GM12878 (cell line): ENCODE measurements around the gene NEURL4. TPM values are rescaled to one million over a fixed set of nuclear protein-coding genes. Genes with fewer than 3 reads are reported as not detected.

Experiments used
- ATF7 ChIP-seq: fragments of 450-650 bp; IDR thresholded peaks from 2 replicates; pipeline ENCODE4 v1.6.1; 2016; ENCODE audit warnings: low read depth, mild to moderate bottlenecking
- CEBPB ChIP-seq, 2 experiments: fragments of 150-350 bp in 1 of 2; IDR thresholded peaks; 2 replicates each; pipeline ENCODE4 v1.6.1; 2012 to 2014; ENCODE audit warnings: low read depth in 2 of 2, low read length in 2 of 2, borderline replicate concordance in 1 of 2, inconsistent platforms in 1 of 2
- DPF2 ChIP-seq: fragments of 450-650 bp; IDR thresholded peaks from 2 replicates; pipeline ENCODE4 v1.6.1; 2017; ENCODE audit warnings: mild to moderate bottlenecking
- ESRRA ChIP-seq: IDR thresholded peaks from 2 replicates; pipeline ENCODE4 v1.6.1; 2012; ENCODE audit warnings: mild to moderate bottlenecking, low read length, improper control_type of control experiment
- FOS ChIP-seq: IDR thresholded peaks from 3 replicates; pipeline ENCODE4 v1.6.1; 2011; ENCODE audit warnings: borderline replicate concordance; ENCODE audit not compliant: insufficient read length; ENCODE audit errors: extremely low read depth
- IRF4 ChIP-seq: IDR thresholded peaks from 2 replicates; pipeline ENCODE4 v1.6.1; 2011; ENCODE audit warnings: low read depth, low read length
- MTA3 ChIP-seq: IDR thresholded peaks from 2 replicates; pipeline ENCODE4 v1.6.1; 2012; ENCODE audit warnings: low read length, inconsistent platforms, borderline replicate concordance
- MYC ChIP-seq: IDR thresholded peaks from 2 replicates; pipeline ENCODE4 v1.6.1; 2011; ENCODE audit warnings: mild to moderate bottlenecking, low read length, moderate library complexity, inconsistent platforms; ENCODE audit not compliant: insufficient read depth, insufficient replicate concordance, insufficient read length, severe bottlenecking
- POLR2AphosphoS2 ChIP-seq: IDR thresholded peaks from 2 replicates; pipeline ENCODE4 v1.6.1; 2011; ENCODE audit warnings: low read depth, mild to moderate bottlenecking, low read length, improper control_type of control experiment, moderate library complexity
- RBBP5 ChIP-seq: fragments of 200-600 bp; sonication (generic); conservative IDR thresholded peaks from 2 replicates; pipeline ENCODE4 v1.6.1; 2016
- SKIL ChIP-seq: fragments of 450-650 bp; IDR thresholded peaks from 2 replicates; pipeline ENCODE4 v1.6.1; 2017; ENCODE audit warnings: mild to moderate bottlenecking, low read depth, inconsistent platforms; ENCODE audit not compliant: poor library complexity, severe bottlenecking
- SMAD1 ChIP-seq: fragments of 450-650 bp; IDR thresholded peaks from 2 replicates; pipeline ENCODE4 v1.6.1; 2018; ENCODE audit warnings: mild to moderate bottlenecking, low read depth; ENCODE audit not compliant: partially characterized antibody
- SPI1 ChIP-seq: IDR thresholded peaks from 2 replicates; pipeline ENCODE4 v1.6.1; 2011; ENCODE audit warnings: low read depth, mild to moderate bottlenecking, low read length, moderate library complexity, borderline replicate concordance; ENCODE audit not compliant: insufficient read depth
- SUPT20H ChIP-seq: IDR thresholded peaks from 2 replicates; pipeline ENCODE4 v1.6.1; 2011; ENCODE audit warnings: low read depth, mild to moderate bottlenecking, low read length, moderate library complexity, borderline replicate concordance; ENCODE audit not compliant: control insufficient read depth
- TARDBP ChIP-seq: IDR thresholded peaks from 2 replicates; pipeline ENCODE4 v1.6.1; 2016; ENCODE audit warnings: borderline replicate concordance
- TCF3 ChIP-seq: IDR thresholded peaks from 2 replicates; pipeline ENCODE4 v1.6.1; 2012; ENCODE audit warnings: low read depth, mild to moderate bottlenecking, low read length, borderline replicate concordance; ENCODE audit not compliant: insufficient read depth
- TCF7 ChIP-seq: IDR thresholded peaks from 2 replicates; pipeline ENCODE4 v1.6.1; 2014; ENCODE audit warnings: antibody characterized with exemption, borderline replicate concordance
- ZBED1 ChIP-seq: IDR thresholded peaks from 2 replicates; pipeline ENCODE4 v1.6.1; 2016; ENCODE audit warnings: borderline replicate concordance
- ZNF207 ChIP-seq: fragments of 450-650 bp; IDR thresholded peaks from 2 replicates; pipeline ENCODE4 v1.6.1; 2014; ENCODE audit warnings: antibody characterized with exemption, mild to moderate bottlenecking, borderline replicate concordance
- ZSCAN29 ChIP-seq: fragments of 450-650 bp; IDR thresholded peaks from 2 replicates; pipeline ENCODE4 v1.6.1; 2017; ENCODE audit warnings: mild to moderate bottlenecking, moderate library complexity
- ZZZ3 ChIP-seq: IDR thresholded peaks from 2 replicates; pipeline ENCODE4 v1.6.1; 2011; ENCODE audit warnings: low read depth; ENCODE audit not compliant: control insufficient read depth, insufficient read length
- polyA plus RNA-seq, 11 experiments: library from polyadenylated mRNA; depleted of rRNA in 4 of 11; unstranded in 6 of 11; stranded (reverse) in 5 of 11; fragments of >200 nt; fragmentation: Nextera tagmentation in 4 of 11; fragmentation: Illumina TruSeq in 1 of 11; extraction: Ambion mirVana in 4 of 11; extraction: Trizol in 1 of 11; gene quantifications; 1 replicate in 1 of 11; 2 replicates in 10 of 11; pipeline versions ENCODE4 v1.2.1 to v1.2.3, GENCODE V29; 2011 to 2016; ENCODE audit warnings: inconsistent platforms in 2 of 11, missing spikeins in 2 of 11, low read depth in 1 of 11
- total RNA-seq, 4 experiments: library from RNA; depleted of rRNA in 3 of 4; stranded (reverse); fragments of >200 nt in 3 of 4; fragmentation: Illumina TruSeq in 1 of 4; extraction: Trizol in 1 of 4; gene quantifications; 2 replicates each; pipeline versions ENCODE4 v1.2.1 to v1.2.3, GENCODE V29; 2013 to 2021
- TF ChIP-seq, protein P1 (sequence below), 3 experiments: IDR thresholded peaks in 2 of 3; conservative IDR thresholded peaks in 1 of 3; 2 replicates each; pipeline ENCODE4 v1.5.1; 2011; ENCODE audit warnings: low read depth in 3 of 3, low read length in 3 of 3, mild to moderate bottlenecking in 3 of 3, control low read depth in 2 of 3, moderate library complexity in 2 of 3, inconsistent platforms in 1 of 3, mixed read lengths in 1 of 3; ENCODE audit not compliant: control insufficient read depth in 2 of 3, insufficient read depth in 1 of 3; ENCODE audit errors: extremely low read depth in 1 of 3
- TF ChIP-seq, protein P2 (sequence below): fragments of 450-650 bp; IDR thresholded peaks from 2 replicates; pipeline ENCODE4 v1.6.1; 2018; ENCODE audit warnings: mild to moderate bottlenecking, low read depth, moderate library complexity; ENCODE audit not compliant: partially characterized antibody

Gene NEURL4
- total and polyA plus RNA-seq, 10 of the 15 experiments (the other 5 are each of a cell fraction or from before 2014, with no cell fraction given): 0.03 to 41.9 (median 10.0) TPM

DNA sequence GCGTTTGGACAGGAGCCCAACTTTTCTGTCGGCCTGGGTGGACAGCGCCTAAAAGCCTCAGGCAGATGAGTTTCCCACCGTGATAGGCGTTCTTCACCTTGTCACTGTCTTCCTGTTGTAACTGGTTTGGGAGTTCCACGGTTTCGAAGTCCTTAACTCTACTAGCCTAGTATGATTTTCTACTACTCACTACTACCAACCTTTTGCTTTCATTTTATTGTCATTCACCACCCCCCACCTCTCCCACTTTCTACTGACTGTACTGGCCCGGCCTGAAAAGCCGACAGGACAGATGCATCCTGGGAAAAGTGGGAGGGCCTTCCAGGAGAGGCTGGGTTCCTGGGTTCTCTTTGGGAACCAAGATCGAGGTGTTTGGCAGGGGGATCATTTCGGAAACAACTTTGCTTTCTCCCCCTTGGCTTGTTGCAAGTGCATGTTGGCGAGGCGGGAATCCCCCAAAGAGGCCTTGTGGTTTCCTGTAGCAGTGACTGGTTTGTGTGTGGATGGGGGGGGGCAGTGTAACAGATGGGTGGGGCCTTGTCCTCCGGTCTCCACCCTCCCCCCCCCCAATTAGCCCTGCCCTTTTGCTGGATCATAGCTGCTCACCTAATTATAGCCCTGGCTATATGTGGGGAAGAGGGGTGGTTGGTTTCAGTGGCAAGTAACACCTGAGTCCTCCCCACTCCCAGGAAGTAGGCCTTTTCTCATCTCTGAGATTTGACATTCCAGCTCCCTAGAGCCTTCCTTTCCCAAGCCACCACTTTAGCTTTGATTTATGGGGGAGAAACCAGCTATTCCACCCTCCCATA is 20.3 kb downstream of the NEURL4 start (continued):
- TF ChIP-seq POLR2AphosphoS2: 0 out of 2 replicates have a peak, but pooled peaks have one; percentile 35
- TF ChIP-seq MTA3: peak; percentile 2; the same call in 1 of the 2 replicates
- TF ChIP-seq, protein P1, sequence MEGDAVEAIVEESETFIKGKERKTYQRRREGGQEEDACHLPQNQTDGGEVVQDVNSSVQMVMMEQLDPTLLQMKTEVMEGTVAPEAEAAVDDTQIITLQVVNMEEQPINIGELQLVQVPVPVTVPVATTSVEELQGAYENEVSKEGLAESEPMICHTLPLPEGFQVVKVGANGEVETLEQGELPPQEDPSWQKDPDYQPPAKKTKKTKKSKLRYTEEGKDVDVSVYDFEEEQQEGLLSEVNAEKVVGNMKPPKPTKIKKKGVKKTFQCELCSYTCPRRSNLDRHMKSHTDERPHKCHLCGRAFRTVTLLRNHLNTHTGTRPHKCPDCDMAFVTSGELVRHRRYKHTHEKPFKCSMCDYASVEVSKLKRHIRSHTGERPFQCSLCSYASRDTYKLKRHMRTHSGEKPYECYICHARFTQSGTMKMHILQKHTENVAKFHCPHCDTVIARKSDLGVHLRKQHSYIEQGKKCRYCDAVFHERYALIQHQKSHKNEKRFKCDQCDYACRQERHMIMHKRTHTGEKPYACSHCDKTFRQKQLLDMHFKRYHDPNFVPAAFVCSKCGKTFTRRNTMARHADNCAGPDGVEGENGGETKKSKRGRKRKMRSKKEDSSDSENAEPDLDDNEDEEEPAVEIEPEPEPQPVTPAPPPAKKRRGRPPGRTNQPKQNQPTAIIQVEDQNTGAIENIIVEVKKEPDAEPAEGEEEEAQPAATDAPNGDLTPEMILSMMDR (IDR thresholded peaks at IDR 0.05 in 2 of 3, conservative IDR thresholded peaks at IDR 0.05 in 1 of 3; ENCODE audit: control insufficient read depth in 2 of 3, extremely low read depth in 1 of 3, insufficient read depth in 1 of 3, low read depth in 3 of 3, low read length in 3 of 3): no peak
- no peak for TF ChIP-seq MYC
- TF ChIP-seq DPF2: no peak
- TF ChIP-seq CEBPB (IDR thresholded peaks at IDR 0.05; ENCODE audit: borderline replicate concordance in 1 of 2, low read depth in 2 of 2, low read length in 2 of 2): no peak
- TF ChIP-seq SPI1: no peak
- TF ChIP-seq ZZZ3: no peak
- TF ChIP-seq ZSCAN29: no peak
- peak; percentile 55 for TF ChIP-seq ATF7
- TF ChIP-seq IRF4: 0 out of 2 replicates have a peak, but pooled peaks have one; percentile 6
- no peak for TF ChIP-seq TARDBP
- TF ChIP-seq SKIL: no peak
- no peak for TF ChIP-seq ZNF207
- no peak for TF ChIP-seq SUPT20H
- peak; percentile 14 for TF ChIP-seq SMAD1
- TF ChIP-seq ZBED1: peak; percentile 59; the same call in 1 of the 2 replicates
- TF ChIP-seq, protein P2, sequence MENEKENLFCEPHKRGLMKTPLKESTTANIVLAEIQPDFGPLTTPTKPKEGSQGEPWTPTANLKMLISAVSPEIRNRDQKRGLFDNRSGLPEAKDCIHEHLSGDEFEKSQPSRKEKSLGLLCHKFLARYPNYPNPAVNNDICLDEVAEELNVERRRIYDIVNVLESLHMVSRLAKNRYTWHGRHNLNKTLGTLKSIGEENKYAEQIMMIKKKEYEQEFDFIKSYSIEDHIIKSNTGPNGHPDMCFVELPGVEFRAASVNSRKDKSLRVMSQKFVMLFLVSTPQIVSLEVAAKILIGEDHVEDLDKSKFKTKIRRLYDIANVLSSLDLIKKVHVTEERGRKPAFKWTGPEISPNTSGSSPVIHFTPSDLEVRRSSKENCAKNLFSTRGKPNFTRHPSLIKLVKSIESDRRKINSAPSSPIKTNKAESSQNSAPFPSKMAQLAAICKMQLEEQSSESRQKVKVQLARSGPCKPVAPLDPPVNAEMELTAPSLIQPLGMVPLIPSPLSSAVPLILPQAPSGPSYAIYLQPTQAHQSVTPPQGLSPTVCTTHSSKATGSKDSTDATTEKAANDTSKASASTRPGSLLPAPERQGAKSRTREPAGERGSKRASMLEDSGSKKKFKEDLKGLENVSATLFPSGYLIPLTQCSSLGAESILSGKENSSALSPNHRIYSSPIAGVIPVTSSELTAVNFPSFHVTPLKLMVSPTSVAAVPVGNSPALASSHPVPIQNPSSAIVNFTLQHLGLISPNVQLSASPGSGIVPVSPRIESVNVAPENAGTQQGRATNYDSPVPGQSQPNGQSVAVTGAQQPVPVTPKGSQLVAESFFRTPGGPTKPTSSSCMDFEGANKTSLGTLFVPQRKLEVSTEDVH: no peak
- TF ChIP-seq TCF3: no peak
- 0 out of 2 replicates have a peak, but pooled peaks have one; percentile 30 for TF ChIP-seq RBBP5
- TF ChIP-seq ESRRA: no peak
- TF ChIP-seq TCF7: no peak
- TF ChIP-seq FOS: no peak
